RWPE1 (cell line): ENCODE measurements around the gene FAM174B.
"Not testable (repeated sequence)": the region's sequence is repeated elsewhere in the genome, so short reads cannot be mapped to it uniquely, and the experiment has no call there.

Experiments used
- CTCF ChIA-PET: fragments of 350-600 bp; sonication (Branson Sonifier 250); formaldehyde crosslinking; extraction: SDS; loops from one replicate; lab custom pipeline; 2021; lab: Yijun Ruan, JAX
- POLR2A ChIA-PET: fragments of 400-600 bp; formaldehyde crosslinking; extraction: SDS; loops from one replicate; lab custom pipeline; 2020; ENCODE audit warnings: antibody characterized with exemption; ENCODE audit not compliant: low non-redundant PET; lab: Yijun Ruan, JAX
- DNase-seq: peaks from one replicate; pipeline ENCODE4 v3.0.0; 2012; ENCODE audit warnings: low spot score
- H3K27ac ChIP-seq: fragments of 450-650 bp; 2 replicates; pipeline ENCODE4 v1.5.1; 2017
- CTCF ChIP-seq: fragments of 450-650 bp; conservative IDR thresholded peaks from 2 replicates; pipeline ENCODE4 v1.5.1; 2017; ENCODE audit warnings: low read depth, mild to moderate bottlenecking

The FAM174B gene

GRCh38 chr15:92613841-92614240 lies 41.7 kb downstream of the FAM174B start:
- TF ChIP-seq CTCF: no peak
- H3K27ac ChIP-seq: no peak overlapping the region
- DNase-seq: no peak
- ChIA-PET CTCF (interaction anchor here (0.7 to 1.0 kb wide), 2 partner anchors 63 to 101 kb away, joined by 3 to 6 read pairs; no protein-coding TSS in a partner anchor), POLR2A (no interaction called here)

- DNase-seq: no peak
- TF ChIP-seq CTCF: no peak
- no peak overlapping the region for H3K27ac ChIP-seq
- POLR2A ChIA-PET: no interaction called here
- CTCF ChIA-PET: interaction anchor here (0.6 to 0.8 kb wide), 2 partner anchors 22 to 229 kb away, joined by 3 to 4 read pairs; no protein-coding TSS in a partner anchor
Measured at GRCh38 chr15:92612891-92613290, 42.7 kb downstream of the FAM174B start.

GRCh38 chr15:92611995-92612745 lies 43.4 kb downstream of the FAM174B start:
- H3K27ac ChIP-seq: no peak overlapping the region
- no peak for TF ChIP-seq CTCF
- POLR2A ChIA-PET: no interaction called here
- CTCF ChIA-PET: interaction anchor here (0.7 to 0.8 kb wide), 2 partner anchors 23 to 711 kb away, joined by 4 read pairs; no protein-coding TSS in a partner anchor
- DNase-seq: no peak

- POLR2A ChIA-PET: no interaction called here
- no peak overlapping the region for H3K27ac ChIP-seq
- CTCF ChIA-PET: no interaction called here
- TF ChIP-seq CTCF: no peak
- no peak for DNase-seq
Measured at GRCh38 chr15:92611150-92611549, 44.4 kb downstream of the FAM174B start.

- POLR2A ChIA-PET: no interaction called here
- DNase-seq: no peak
- H3K27ac ChIP-seq: no peak overlapping the region
- CTCF ChIA-PET: no interaction called here
- TF ChIP-seq CTCF: no peak
Measured at GRCh38 chr15:92610101-92610520, 45.5 kb downstream of the FAM174B start.

GRCh38 chr15:92608866-92609700 lies 46.5 kb downstream of the FAM174B start:
- no peak for DNase-seq
- no peak overlapping the region for H3K27ac ChIP-seq
- POLR2A ChIA-PET: no interaction called here
- TF ChIP-seq CTCF: no peak
- CTCF ChIA-PET: no interaction called here

- DNase-seq, POLR2A ChIA-PET, CTCF ChIA-PET, H3K27ac ChIP-seq: not testable (repeated sequence)
Measured at GRCh38 chr15:92606836-92607150, 48.8 kb downstream of the FAM174B start.
